WTC11 (cell line): ENCODE measurements around the gene SLC26A8. TPM values are rescaled to one million over a fixed set of nuclear protein-coding genes. Genes with fewer than 3 reads are reported as not detected.

Experiments
- ATAC-seq: fragments of 200-7000 bp; cut with Tn5 transposase; 2 replicates; pipeline ENCODE4 v1.10.0; 2021; ENCODE audit warnings: mild to moderate bottlenecking, moderate library complexity
- CTCF ChIA-PET: fragments of 300-600 bp; sonication (Branson Sonifier 250); formaldehyde crosslinking; loops from one replicate; lab custom pipeline; 2021; ENCODE audit warnings: antibody characterized with exemption; lab: Charles Lee
- POLR2A ChIA-PET: fragments of 350-600 bp; sonication (Branson Sonifier 250); formaldehyde crosslinking; loops from one replicate; lab custom pipeline; 2021; ENCODE audit warnings: antibody characterized with exemption; lab: Charles Lee
- DNase-seq: peaks from one replicate; pipeline ENCODE4 v3.0.0; 2021; ENCODE audit warnings: low spot score
- H3K27ac Mint-ChIP-seq: 2 replicates; pipeline ENCODE4 v1.8.0; 2021; ENCODE audit warnings: mixed read lengths
- H3K27me3 Mint-ChIP-seq: 2 replicates; pipeline ENCODE4 v1.8.0; 2021; ENCODE audit warnings: low read depth, mild to moderate bottlenecking, moderate library complexity, mixed read lengths
- H3K36me3 Mint-ChIP-seq: 2 replicates; pipeline ENCODE4 v1.8.0; 2021; ENCODE audit warnings: mixed read lengths
- H3K4me1 Mint-ChIP-seq: 2 replicates; pipeline ENCODE4 v1.8.0; 2022; ENCODE audit warnings: mixed read lengths
- H3K4me3 Mint-ChIP-seq: 2 replicates; pipeline ENCODE4 v1.8.0; 2021; ENCODE audit warnings: mild to moderate bottlenecking, moderate library complexity, mixed read lengths
- H3K9me3 Mint-ChIP-seq: 2 replicates; pipeline ENCODE4 v1.8.0; 2021; ENCODE audit warnings: mixed read lengths
- EMX1 ChIP-seq: fragments of 250-450 bp; sonication (Bioruptor Pico); IDR thresholded peaks from 2 replicates; pipeline ENCODE4 v1.8.0; 2021; ENCODE audit warnings: mild to moderate bottlenecking
- ERG ChIP-seq: fragments of 250-450 bp; sonication (Bioruptor Pico); IDR thresholded peaks from 2 replicates; pipeline ENCODE4 v1.8.0; 2021; ENCODE audit warnings: mild to moderate bottlenecking
- FOXK1 ChIP-seq: sonication (generic); formaldehyde crosslinking; IDR thresholded peaks from 2 replicates; pipeline ENCODE4 v1.8.0; 2022; ENCODE audit warnings: mild to moderate bottlenecking, moderate library complexity, missing genetic modification reagents
- JAZF1 ChIP-seq: fragments of 250-450 bp; sonication (Bioruptor Pico); IDR thresholded peaks from 2 replicates; pipeline ENCODE4 v1.9.0; 2021; ENCODE audit warnings: moderate library complexity, mild to moderate bottlenecking, inconsistent platforms
- NFATC4 ChIP-seq: fragments of 250-450 bp; sonication (Bioruptor Pico); IDR thresholded peaks from 2 replicates; pipeline ENCODE4 v1.9.0; 2021; ENCODE audit warnings: mild to moderate bottlenecking
- NFE2L1 ChIP-seq: sonication (generic); formaldehyde crosslinking; IDR thresholded peaks from 2 replicates; pipeline ENCODE4 v1.8.1; 2023; ENCODE audit warnings: missing genetic modification reagents
- PRDM15 ChIP-seq: sonication (generic); formaldehyde crosslinking; IDR thresholded peaks from 2 replicates; pipeline ENCODE4 v1.8.0; 2022; ENCODE audit warnings: missing genetic modification reagents
- PRRX2 ChIP-seq: fragments of 250-450 bp; sonication (Bioruptor Pico); IDR thresholded peaks from 2 replicates; pipeline ENCODE4 v1.8.0; 2021; ENCODE audit warnings: mild to moderate bottlenecking
- TCF7 ChIP-seq: sonication (generic); formaldehyde crosslinking; IDR thresholded peaks from 2 replicates; pipeline ENCODE4 v1.8.0; 2022; ENCODE audit warnings: mild to moderate bottlenecking, low read depth, missing genetic modification reagents, moderate library complexity
- TEAD1 ChIP-seq: sonication (generic); formaldehyde crosslinking; IDR thresholded peaks from 2 replicates; pipeline ENCODE4 v1.8.0; 2022; ENCODE audit warnings: mild to moderate bottlenecking, missing genetic modification reagents
- TEAD4 ChIP-seq: sonication (generic); formaldehyde crosslinking; IDR thresholded peaks from 2 replicates; pipeline ENCODE4 v1.8.0; 2022; ENCODE audit warnings: mild to moderate bottlenecking, missing genetic modification reagents
- TP53 ChIP-seq: sonication (generic); formaldehyde crosslinking; IDR thresholded peaks from 2 replicates; pipeline ENCODE4 v1.8.1; 2023; ENCODE audit warnings: mild to moderate bottlenecking, missing genetic modification reagents
- ZNF396 ChIP-seq: fragments of 250-450 bp; sonication (Bioruptor Pico); IDR thresholded peaks from 2 replicates; pipeline ENCODE4 v1.8.0; 2021; ENCODE audit warnings: mild to moderate bottlenecking, moderate library complexity, borderline replicate concordance
- ZNF532 ChIP-seq: fragments of 250-450 bp; sonication (Bioruptor Pico); IDR thresholded peaks from 2 replicates; pipeline ENCODE4 v1.9.0; 2021; ENCODE audit warnings: mild to moderate bottlenecking, borderline replicate concordance
- total RNA-seq: library from RNA; stranded (reverse); gene quantifications from 3 replicates; pipeline ENCODE4 v1.2.3, GENCODE V29; 2021
- TF ChIP-seq, protein P1 (sequence below): fragments of 250-450 bp; sonication (Bioruptor Pico); IDR thresholded peaks from 2 replicates; pipeline ENCODE4 v1.9.0; 2021; ENCODE audit warnings: moderate library complexity, mild to moderate bottlenecking, inconsistent platforms, borderline replicate concordance
- TF ChIP-seq, protein P2 (sequence below): sonication (generic); formaldehyde crosslinking; IDR thresholded peaks from 2 replicates; pipeline ENCODE4 v1.8.0; 2022; ENCODE audit warnings: mild to moderate bottlenecking, missing genetic modification reagents
- TF ChIP-seq, protein P3 (sequence below): sonication (generic); formaldehyde crosslinking; IDR thresholded peaks from 2 replicates; pipeline ENCODE4 v1.8.1; 2023; ENCODE audit warnings: mild to moderate bottlenecking, moderate library complexity, missing genetic modification reagents
- TF ChIP-seq, protein P4 (sequence below): sonication (generic); formaldehyde crosslinking; IDR thresholded peaks from 2 replicates; pipeline ENCODE4 v1.8.0; 2022; ENCODE audit warnings: mild to moderate bottlenecking, missing genetic modification reagents

Gene SLC26A8
- total RNA-seq, 1 experiment from 2014 or later: 0.50 TPM

GRCh38 chr6:36068012-36068392 is 43.6 kb upstream of the SLC26A8 start (continued):
- no peak for TF ChIP-seq PRDM15 (CRISPR knock-in tag)
- no peak for TF ChIP-seq ERG (CRISPR knock-in tag)
- no peak for TF ChIP-seq TCF7 (CRISPR knock-in tag)
- no peak for TF ChIP-seq TEAD1 (CRISPR knock-in tag)
- no peak for TF ChIP-seq NFATC4
- no peak for TF ChIP-seq EMX1 (CRISPR knock-in tag)
- TF ChIP-seq JAZF1 (CRISPR knock-in tag): no peak
- TF ChIP-seq, all 79 proteins: peak for 0

DNA sequence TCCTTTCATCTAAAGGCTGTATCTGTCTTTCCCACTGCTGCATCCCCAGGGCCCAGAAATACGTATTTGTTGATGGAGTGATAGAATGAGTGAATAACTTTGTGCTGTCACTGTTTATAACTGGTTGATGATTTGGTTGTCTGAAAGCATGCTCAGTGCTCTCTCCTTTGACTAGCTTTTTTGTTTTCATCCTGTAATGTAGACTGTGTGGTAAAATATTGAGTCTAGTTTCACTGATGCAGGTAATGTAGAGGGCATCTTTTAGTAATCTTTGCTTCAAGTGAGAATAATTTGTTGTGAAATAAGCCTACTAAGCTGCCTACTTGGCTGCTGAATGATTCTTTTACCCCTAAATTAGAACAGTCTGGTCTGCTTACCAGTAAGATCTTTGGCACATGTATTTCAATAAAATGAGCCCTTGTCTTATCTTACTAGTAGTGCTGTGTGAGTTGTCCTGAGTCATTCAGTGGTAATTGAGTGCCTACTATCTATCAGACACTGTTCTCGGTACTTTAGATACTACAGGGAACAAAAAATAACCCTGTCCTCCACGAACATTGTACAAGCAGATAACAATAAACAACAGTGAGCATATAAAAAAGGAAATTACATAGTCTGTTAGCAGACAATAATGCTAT is 43.1 kb upstream of the SLC26A8 start:
- Mint-ChIP-seq H3K27me3 (no peaks in the 10 kb centered on the region), H3K27ac (no peak overlapping the region; the same call in 1 of the 2 replicates), H3K4me3 (no peak overlapping the region), H3K4me1 (0 out of 2 replicates have a peak, but pooled peaks cover 10% of the 10 kb centered on the region), H3K9me3 (no peaks in the 10 kb centered on the region), H3K36me3 (no peaks in the 10 kb centered on the region)
- ATAC-seq: no peak
- no peak for DNase-seq
- CTCF ChIA-PET: no interaction called here
- POLR2A ChIA-PET: no interaction called here
- TF ChIP-seq ZNF396 (CRISPR knock-in tag): no peak
- TF ChIP-seq, protein P1, sequence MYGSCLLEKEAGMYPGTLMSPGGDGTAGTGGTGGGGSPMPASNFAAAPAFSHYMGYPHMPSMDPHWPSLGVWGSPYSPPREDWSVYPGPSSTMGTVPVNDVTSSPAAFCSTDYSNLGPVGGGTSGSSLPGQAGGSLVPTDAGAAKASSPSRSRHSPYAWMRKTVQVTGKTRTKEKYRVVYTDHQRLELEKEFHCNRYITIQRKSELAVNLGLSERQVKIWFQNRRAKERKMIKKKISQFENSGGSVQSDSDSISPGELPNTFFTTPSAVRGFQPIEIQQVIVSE: no peak
- no peak for TF ChIP-seq NFE2L1 (CRISPR knock-in tag)

DNA sequence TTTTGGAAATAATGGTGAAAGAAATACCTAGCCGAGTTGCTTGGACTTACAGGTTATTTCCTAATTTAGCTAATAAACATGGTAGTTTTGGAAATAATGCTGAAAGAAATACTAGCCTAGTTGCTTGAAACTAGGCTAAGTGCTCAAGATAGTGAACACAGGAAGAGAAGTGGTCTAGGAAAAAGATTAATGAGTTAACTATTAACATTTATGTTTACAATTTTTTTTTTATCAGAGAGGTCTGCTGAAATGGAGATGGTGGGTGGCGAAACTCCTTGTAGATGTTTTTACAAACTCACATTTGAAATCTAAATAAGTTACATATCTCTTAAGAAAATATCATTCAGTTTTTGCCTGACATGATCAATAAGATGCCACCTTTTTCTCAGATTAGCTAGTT is 42.4 kb upstream of the SLC26A8 start:
- Mint-ChIP-seq H3K27me3 (no peaks in the 10 kb centered on the region), H3K27ac (no peak overlapping the region), H3K36me3 (no peaks in the 10 kb centered on the region), H3K4me1 (0 out of 2 replicates have a peak, but pooled peaks cover 10% of the 10 kb centered on the region), H3K9me3 (no peaks in the 10 kb centered on the region), H3K4me3 (no peak overlapping the region)
- ChIA-PET CTCF (no interaction called here), POLR2A (no interaction called here)
- no peak for ATAC-seq
- DNase-seq: no peak
- TF ChIP-seq TEAD4 (CRISPR knock-in tag): no peak
- TF ChIP-seq, protein P2, sequence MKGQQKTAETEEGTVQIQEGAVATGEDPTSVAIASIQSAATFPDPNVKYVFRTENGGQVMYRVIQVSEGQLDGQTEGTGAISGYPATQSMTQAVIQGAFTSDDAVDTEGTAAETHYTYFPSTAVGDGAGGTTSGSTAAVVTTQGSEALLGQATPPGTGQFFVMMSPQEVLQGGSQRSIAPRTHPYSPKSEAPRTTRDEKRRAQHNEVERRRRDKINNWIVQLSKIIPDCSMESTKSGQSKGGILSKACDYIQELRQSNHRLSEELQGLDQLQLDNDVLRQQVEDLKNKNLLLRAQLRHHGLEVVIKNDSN (CRISPR knock-in tag): no peak
- TF ChIP-seq, protein P3, sequence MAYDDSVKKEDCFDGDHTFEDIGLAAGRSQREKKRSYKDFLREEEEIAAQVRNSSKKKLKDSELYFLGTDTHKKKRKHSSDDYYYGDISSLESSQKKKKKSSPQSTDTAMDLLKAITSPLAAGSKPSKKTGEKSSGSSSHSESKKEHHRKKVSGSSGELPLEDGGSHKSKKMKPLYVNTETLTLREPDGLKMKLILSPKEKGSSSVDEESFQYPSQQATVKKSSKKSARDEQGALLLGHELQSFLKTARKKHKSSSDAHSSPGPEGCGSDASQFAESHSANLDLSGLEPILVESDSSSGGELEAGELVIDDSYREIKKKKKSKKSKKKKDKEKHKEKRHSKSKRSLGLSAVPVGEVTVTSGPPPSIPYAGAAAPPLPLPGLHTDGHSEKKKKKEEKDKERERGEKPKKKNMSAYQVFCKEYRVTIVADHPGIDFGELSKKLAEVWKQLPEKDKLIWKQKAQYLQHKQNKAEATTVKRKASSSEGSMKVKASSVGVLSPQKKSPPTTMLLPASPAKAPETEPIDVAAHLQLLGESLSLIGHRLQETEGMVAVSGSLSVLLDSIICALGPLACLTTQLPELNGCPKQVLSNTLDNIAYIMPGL (CRISPR knock-in tag): no peak
- TF ChIP-seq PRRX2: no peak
- TF ChIP-seq, protein P4, sequence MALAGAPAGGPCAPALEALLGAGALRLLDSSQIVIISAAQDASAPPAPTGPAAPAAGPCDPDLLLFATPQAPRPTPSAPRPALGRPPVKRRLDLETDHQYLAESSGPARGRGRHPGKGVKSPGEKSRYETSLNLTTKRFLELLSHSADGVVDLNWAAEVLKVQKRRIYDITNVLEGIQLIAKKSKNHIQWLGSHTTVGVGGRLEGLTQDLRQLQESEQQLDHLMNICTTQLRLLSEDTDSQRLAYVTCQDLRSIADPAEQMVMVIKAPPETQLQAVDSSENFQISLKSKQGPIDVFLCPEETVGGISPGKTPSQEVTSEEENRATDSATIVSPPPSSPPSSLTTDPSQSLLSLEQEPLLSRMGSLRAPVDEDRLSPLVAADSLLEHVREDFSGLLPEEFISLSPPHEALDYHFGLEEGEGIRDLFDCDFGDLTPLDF: no peak
- no peak for TF ChIP-seq TP53
- TF ChIP-seq ZNF532: no peak
- no peak for TF ChIP-seq FOXK1 (CRISPR knock-in tag)
